Transverse colon (tissue), 4 donors: Measurements from ENCODE around the gene SPRY2. TPM values are rescaled to one million over a fixed set of nuclear protein-coding genes. Genes with fewer than 3 reads are reported as not detected.

ENCODE experiments used
- DNase-seq: peaks from one replicate; pipeline ENCODE4 v3.0.0-alpha.2; 2019
- H3K27ac ChIP-seq, 4 donors: fragments of 200-600 bp; sonication (generic); 2 replicates each; pipeline ENCODE4 v1.5.1; 2016 to 2018; ENCODE audit warnings: inconsistent platforms in 4 of 4
- H3K27me3 ChIP-seq: fragments of 200-600 bp; sonication (generic); 2 replicates; pipeline ENCODE4 v1.5.1; 2017; ENCODE audit warnings: inconsistent platforms
- H3K36me3 ChIP-seq, 4 donors: fragments of 200-600 bp; sonication (generic); 2 replicates each; pipeline ENCODE4 v1.5.1; 2017 to 2019; ENCODE audit warnings: inconsistent platforms in 4 of 4
- H3K4me1 ChIP-seq, 4 donors: fragments of 200-600 bp; sonication (generic); 2 replicates each; pipeline ENCODE4 v1.5.1; 2017 to 2020; ENCODE audit warnings: inconsistent platforms in 4 of 4
- H3K4me3 ChIP-seq, 4 donors: fragments of 200-600 bp; sonication (generic); 1 replicate in 1 of 4; 2 replicates in 3 of 4; pipeline versions ENCODE4 v1.5.1 to v1.6.1; 2017 to 2019; ENCODE audit warnings: inconsistent platforms in 4 of 4
- H3K9me3 ChIP-seq, 2 donors: fragments of 200-600 bp; sonication (generic); 2 replicates each; pipeline ENCODE4 v1.5.1; 2017 to 2019; ENCODE audit warnings: inconsistent platforms in 2 of 2
- CTCF ChIP-seq, 5 experiments: fragments of 200-600 bp in 3 of 5; fragments of 450-650 bp in 2 of 5; sonication (generic) in 3 of 5; IDR thresholded peaks; 1 replicate in 2 of 5; 2 replicates in 3 of 5; pipeline ENCODE4 v1.5.1; 2016 to 2017; ENCODE audit warnings: antibody characterized with exemption in 5 of 5, inconsistent platforms in 3 of 5, mild to moderate bottlenecking in 2 of 5, moderate library complexity in 1 of 5
- EP300 ChIP-seq: sonication (generic); formaldehyde crosslinking; IDR thresholded peaks from one replicate; pipeline ENCODE4 v1.6.1; 2017; ENCODE audit warnings: antibody characterized with exemption, low read depth
- POLR2A ChIP-seq: fragments of 450-650 bp; IDR thresholded peaks from one replicate; pipeline ENCODE4 v1.6.1; 2016; ENCODE audit warnings: antibody characterized with exemption, mild to moderate bottlenecking, moderate library complexity
- POLR2AphosphoS5 ChIP-seq, 3 donors: sonication (generic); formaldehyde crosslinking; IDR thresholded peaks; one replicate each; pipeline ENCODE4 v1.6.1; 2016; ENCODE audit warnings: antibody characterized with exemption in 3 of 3
- WGBS, 2 donors: methylation state at CpG; one replicate each; pipeline ENCODE4 v1.1.5; 2018; ENCODE audit warnings: low coverage in 1 of 2; 5-methylcytosine and 5-hydroxymethylcytosine counted together
- in situ Hi-C, 4 donors: fragments of 200-750 bp; cut with MboI; loops; one replicate each; pipeline versions ENCODE4 v1.15.0 to v1.15.1; 2017; ENCODE audit warnings: low sequenced_read_pairs in 3 of 4, low pct_ligation_motif_present in 1 of 4, low pct_unique_long_range_greater_than_20kb in 1 of 4
- intact Hi-C: fragments of 100-400 bp; cut with DNase I; formaldehyde crosslinking; loops from one replicate; pipeline ENCODE4 v1.15.1; 2023; ENCODE audit warnings: low total_unique reads
- total RNA-seq, 4 donors: library from RNA; depleted of rRNA; stranded (reverse); fragments of >200 nt; gene quantifications; one replicate each; pipeline ENCODE4 v1.1.0, GENCODE V29; 2016

Gene SPRY2
- total RNA-seq, 4 donors from 2014 or later = 21.1 to 52.1 (median 36.6) TPM

- in situ Hi-C loops = loop anchor here in 1 of 4 donors (25.0 kb wide), 1 partner anchor 549 kb away; no protein-coding TSS in a partner anchor
These were observed 4.6 kb downstream of the SPRY2 start for GRCh38 chr13:80336370-80336769.

GRCh38 chr13:80334597-80335260 lies 6.2 kb downstream of the SPRY2 start:
- no peak for DNase-seq
- Histone ChIP-seq H3K4me3 (no peak overlapping the region), H3K36me3 (peaks cover 0 to 6% (median 0%) of the 10 kb centered on the region in 4 donors), H3K4me1 (peaks cover 0 to 23% (median 3%) of the 10 kb centered on the region in 4 donors), H3K9me3 (no peaks in the 10 kb centered on the region), H3K27ac (no peak overlapping the region), H3K27me3 (no peaks in the 10 kb centered on the region)
- 47 to 53% methylated on average over 2 of the region's 2 CpGs for WGBS, 2 donors
- in situ Hi-C loops (loop anchor here in 1 of 4 donors (25.0 kb wide), 1 partner anchor 547 kb away; no protein-coding TSS in a partner anchor), intact Hi-C loops (no loop called here)
- TF ChIP-seq POLR2AphosphoS5 (IDR thresholded peaks at IDR 0.05) = peak in 1 of 3 donors; percentile 17
- TF ChIP-seq EP300 = no peak

More at GRCh38 chr13:80336370-80336769, 4.6 kb downstream of the SPRY2 start:
- no peak for DNase-seq
- intact Hi-C loops = no loop called here
- 50 to 51% methylated on average over 2 of the region's 2 CpGs for WGBS, 2 donors
- Histone ChIP-seq H3K27me3 (no peaks in the 10 kb centered on the region), H3K27ac (peak overlapping the region in 3 of 4 donors; percentile 95 to 96 (median 96)), H3K9me3 (no peaks in the 10 kb centered on the region), H3K4me1 (peaks cover 0 to 23% (median 3%) of the 10 kb centered on the region in 4 donors), H3K36me3 (peaks cover 0 to 6% (median 0%) of the 10 kb centered on the region in 4 donors), H3K4me3 (peak overlapping the region in 3 of 4 donors; percentile 66 to 94 (median 75))
- TF ChIP-seq POLR2A (no peak), POLR2AphosphoS5 (IDR thresholded peaks at IDR 0.05) (no peak), CTCF (IDR thresholded peaks at IDR 0.05) (no peak), EP300 (no peak)

GRCh38 chr13:80331984-80332383 lies 8.9 kb downstream of the SPRY2 start:
- H3K36me3 ChIP-seq = peaks cover 0 to 6% (median 0%) of the 10 kb centered on the region in 4 donors
- H3K4me1 ChIP-seq = peaks cover 0 to 19% (median 2%) of the 10 kb centered on the region in 4 donors
- in situ Hi-C loops (loop anchor here in 1 of 4 donors (25.0 kb wide), 1 partner anchor 545 kb away; no protein-coding TSS in a partner anchor), intact Hi-C loops (no loop called here)
- WGBS, 2 donors = 89% methylated on average over 2 of the region's 2 CpGs
- no peaks in the 10 kb centered on the region for H3K27me3 ChIP-seq
- no peaks in the 10 kb centered on the region for H3K9me3 ChIP-seq
- TF ChIP-seq EP300 (no peak), POLR2AphosphoS5 (IDR thresholded peaks at IDR 0.05) (no peak), POLR2A (no peak), CTCF (IDR thresholded peaks at IDR 0.05) (no peak)
- no peak for DNase-seq
- no peak overlapping the region for H3K27ac ChIP-seq
- H3K4me3 ChIP-seq = no peak overlapping the region

- in situ Hi-C loops = loop anchor here in 1 of 4 donors (25.0 kb wide), 1 partner anchor 542 kb away; no protein-coding TSS in a partner anchor
- Histone ChIP-seq H3K27me3 (no peaks in the 10 kb centered on the region), H3K4me3 (no peak overlapping the region), H3K9me3 (no peaks in the 10 kb centered on the region), H3K36me3 (no peaks in the 10 kb centered on the region), H3K27ac (no peak overlapping the region), H3K4me1 (no peaks in the 10 kb centered on the region)
- TF ChIP-seq CTCF (IDR thresholded peaks at IDR 0.05) (no peak), POLR2AphosphoS5 (IDR thresholded peaks at IDR 0.05) (no peak), EP300 (no peak), POLR2A (no peak)
- intact Hi-C loops = no loop called here
- no peak for DNase-seq
These were observed 11.7 kb downstream of the SPRY2 start for GRCh38 chr13:80329250-80329649.
